Fibroblast of villous mesenchyme (primary cell): ENCODE measurements around the gene DUS4L. TPM values are rescaled to one million over a fixed set of nuclear protein-coding genes. Genes with fewer than 3 reads are reported as not detected.

ENCODE experiments used
- DNase-seq: peaks from one replicate; pipeline ENCODE4 v3.0.0-alpha.2; 2010; ENCODE audit warnings: low read depth
- H3K4me3 ChIP-seq: 2 replicates; pipeline ENCODE4 v1.5.1; 2011; ENCODE audit warnings: low read depth, mild to moderate bottlenecking, low read length
- CTCF ChIP-seq: IDR thresholded peaks from 2 replicates; pipeline ENCODE4 v1.5.1; 2012; ENCODE audit warnings: low read depth, mild to moderate bottlenecking, low read length; ENCODE audit not compliant: insufficient read depth
- total RNA-seq: library from RNA; depleted of rRNA; stranded (reverse); fragments of >200 nt; gene quantifications from 2 replicates; pipeline ENCODE4 v1.2.3, GENCODE V29; 2012

Gene DUS4L
- total RNA-seq, 1 donor, result 10.4 TPM

- TF ChIP-seq CTCF, result no peak
- no peak for DNase-seq
- no peak overlapping the region for H3K4me3 ChIP-seq
Observed at GRCh38 chr7:107538001-107538400, 25.8 kb upstream of the DUS4L start.

DNA sequence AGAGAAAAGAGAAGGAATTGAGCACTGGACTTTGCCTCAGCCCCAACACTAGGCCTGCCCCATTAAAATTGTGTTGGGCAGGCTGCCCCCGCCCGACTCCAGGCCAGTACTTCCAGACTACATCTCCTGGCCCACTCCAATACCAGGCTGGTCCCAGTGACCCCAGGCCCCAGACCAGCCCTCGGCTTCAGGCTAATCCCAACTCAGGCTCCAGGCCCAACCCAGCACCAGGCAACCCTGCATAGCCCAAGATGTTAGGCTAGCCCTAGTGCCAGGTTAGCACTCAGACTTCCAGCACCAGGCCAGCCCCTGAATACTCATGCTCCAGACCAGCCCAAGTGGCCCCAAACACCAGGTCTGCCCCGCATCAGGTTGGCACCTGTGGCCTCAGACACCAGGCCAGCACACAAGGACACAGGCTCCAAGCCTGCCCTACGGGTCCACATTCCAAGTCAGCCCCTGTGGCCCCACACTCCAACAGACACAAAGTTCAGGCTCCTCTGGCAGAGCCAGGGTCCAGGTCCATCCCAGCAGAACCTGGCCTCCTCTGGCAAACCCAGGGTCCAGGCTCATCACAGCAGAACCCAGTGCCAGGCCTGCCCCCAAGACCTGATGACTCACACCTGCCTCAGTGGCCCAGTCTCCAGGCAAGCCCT is 20.3 kb upstream of the DUS4L start:
- no peak for TF ChIP-seq CTCF
- DNase-seq, result no peak
- no peak overlapping the region for H3K4me3 ChIP-seq

DNA sequence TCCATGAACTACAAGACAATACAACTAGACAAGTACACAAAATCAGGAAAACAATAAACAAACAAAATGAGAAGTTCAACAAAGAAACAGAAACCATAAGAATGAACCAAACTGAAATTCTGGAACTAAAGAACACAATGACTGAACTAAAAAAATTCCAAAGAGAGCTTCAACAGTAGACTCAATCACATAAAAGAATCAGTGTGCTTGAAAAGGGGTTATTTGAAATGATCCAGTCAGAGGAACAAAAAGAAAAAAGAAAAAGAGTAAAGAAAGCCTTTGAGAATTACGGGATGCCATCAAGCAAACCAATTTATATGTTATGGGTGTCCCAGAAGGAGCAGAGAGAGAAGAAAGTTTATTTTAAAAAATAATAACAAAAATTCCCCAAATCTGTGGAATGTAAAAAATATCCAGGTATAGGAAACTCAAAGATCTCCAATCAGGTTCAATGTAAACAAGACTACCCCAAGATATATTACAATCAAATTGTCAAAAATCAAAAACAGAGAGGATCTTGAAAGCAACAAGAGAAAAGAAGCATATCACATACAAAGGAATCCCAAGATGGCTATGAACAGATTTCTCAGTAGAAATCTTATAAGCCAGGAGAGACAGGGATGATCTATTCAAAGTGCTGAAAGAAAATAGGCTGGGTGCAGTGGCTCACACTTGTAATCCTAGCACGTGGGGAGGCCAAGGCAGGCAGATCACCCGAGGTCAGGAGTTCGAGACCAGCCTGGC is 18.8 kb upstream of the DUS4L start:
- no peak for TF ChIP-seq CTCF
- H3K4me3 ChIP-seq, result no peak overlapping the region
- DNase-seq, result no peak

GRCh38 chr7:107551936-107552335 is 11.8 kb upstream of the DUS4L start:
- no peak for DNase-seq
- TF ChIP-seq CTCF, result no peak
- H3K4me3 ChIP-seq, result no peak overlapping the region

GRCh38 chr7:107555893-107556292 is 7.9 kb upstream of the DUS4L start:
- no peak for DNase-seq
- no peak for TF ChIP-seq CTCF
- no peak overlapping the region for H3K4me3 ChIP-seq

DNA sequence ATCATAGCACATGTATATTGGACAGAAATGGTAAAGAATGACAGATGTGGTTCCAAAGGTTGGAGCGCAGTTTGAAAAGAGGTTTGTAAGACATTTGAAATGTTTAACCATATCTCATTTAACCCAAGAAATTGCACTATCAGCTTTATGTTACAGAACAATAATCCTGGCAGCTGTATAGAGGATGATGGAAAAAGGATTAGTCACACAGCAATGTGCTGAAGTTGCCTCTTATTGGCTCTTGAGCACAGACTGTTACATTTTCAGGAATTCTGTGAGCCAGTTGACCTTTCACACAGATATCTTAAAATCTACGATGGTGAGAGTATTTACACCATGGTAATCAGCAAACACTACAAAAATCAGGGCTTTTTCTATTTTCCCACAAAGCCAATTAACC is 3.9 kb upstream of the DUS4L start:
- H3K4me3 ChIP-seq, result no peak overlapping the region
- peak; percentile 55 for DNase-seq
- TF ChIP-seq CTCF, result no peak
